Measurements from ENCODE around the gene PELI2. TPM values are rescaled to one million over a fixed set of nuclear protein-coding genes. Genes with fewer than 3 reads are reported as not detected.

PELI2 gene
- total and polyA plus RNA-seq, 2 of the 4 experiments (the other 2 are of a cell fraction) = 6.0 to 36.7 TPM

DNA sequence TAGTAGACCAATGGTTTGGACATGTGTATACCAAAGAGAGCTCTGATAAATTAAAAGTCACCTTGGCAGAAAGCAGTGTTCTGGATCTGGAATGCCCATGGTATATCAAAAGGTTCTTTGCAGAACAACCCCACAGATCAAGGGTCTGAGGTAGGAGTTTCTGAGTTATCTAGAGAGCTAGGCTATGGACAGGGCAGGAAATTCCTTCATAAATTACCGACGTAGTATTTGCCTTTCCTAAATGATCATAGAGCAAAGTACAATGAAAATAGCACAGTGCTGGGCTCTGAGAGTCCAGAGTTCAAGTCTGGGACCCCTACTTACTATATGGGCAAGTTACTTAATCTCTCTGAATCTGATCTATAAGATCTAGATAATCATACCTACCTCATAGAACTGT lies 35.3 kb upstream of the PELI2 start:
- ChIA-PET CTCF (interaction anchor here (0.6 kb wide), 1 partner anchor 16 kb away, joined by 3 read pairs; no protein-coding TSS in a partner anchor), POLR2A (ENCODE audit: unreplicated experiment) (no interaction called here)
- Histone ChIP-seq H2BK5ac (ENCODE audit: low read depth, low read length, poor library complexity, severe bottlenecking) (no peak overlapping the region), H3K27ac (ENCODE audit: insufficient read depth, low read length) (no peak overlapping the region), H3K56ac (ENCODE audit: extremely low read depth, insufficient read depth, low read length) (no peak overlapping the region), H3K18ac (ENCODE audit: low read depth, low read length) (no peak overlapping the region), H4K8ac (ENCODE audit: low read depth in 2 of 2, low read length in 2 of 2) (no peak overlapping the region), H3K9me3 (ENCODE audit: control insufficient read depth, insufficient read depth, low read length) (0 out of 2 replicates have a peak, but pooled peaks cover 1% of the 10 kb centered on the region), H3K14ac (replicated peaks; ENCODE audit: low read depth, low read length) (no peak overlapping the region), H3K27me3 (ENCODE audit: control insufficient read depth, insufficient read depth, low read length) (peaks cover 44% of the 10 kb centered on the region), H3K4me2 (ENCODE audit: low read depth, low read length) (no peak overlapping the region), H2BK20ac (ENCODE audit: low read depth, low read length) (no peak overlapping the region), H2BK120ac (ENCODE audit: low read depth, low read length) (no peak overlapping the region), H3K9me1 (ENCODE audit: insufficient read depth, low read length) (no peaks in the 10 kb centered on the region), H3K9ac (ENCODE audit: low read depth, low read length) (no peak overlapping the region), H3K23ac (ENCODE audit: low read depth, low read length) (no peak overlapping the region), H2AK5ac (ENCODE audit: low read depth, low read length) (no peak overlapping the region), H3K4me1 (ENCODE audit: control insufficient read depth, insufficient read depth, low read length) (peaks cover 3% of the 10 kb centered on the region; the same call in 1 of the 2 replicates), H3K36me3 (ENCODE audit: control insufficient read depth, insufficient read depth, low read length) (no peaks in the 10 kb centered on the region), H2AFZ (replicated peaks; ENCODE audit: low read length, poor library complexity) (no peak overlapping the region), H4K5ac (ENCODE audit: low read depth, low read length) (no peak overlapping the region), H4K91ac (ENCODE audit: insufficient read depth, low read depth, low read length) (no peak overlapping the region), H2BK15ac (ENCODE audit: low read depth, low read length) (no peak overlapping the region), H2AK9ac (replicated peaks; ENCODE audit: low read depth, low read length, poor library complexity) (no peak overlapping the region), H4K20me1 (ENCODE audit: insufficient read depth, low read length) (no peaks in the 10 kb centered on the region), H3K79me1 (ENCODE audit: low read depth in 1 of 2, low read length in 2 of 2) (no peaks in the 10 kb centered on the region), H3K4me3 (ENCODE audit: insufficient read depth, low read depth, low read length) (no peak overlapping the region), H3K4ac (ENCODE audit: low read depth, low read length) (no peak overlapping the region)
- intact Hi-C loops (cut with micrococcal nuclease) (no loop called here), in situ Hi-C loops (cut with MboI; ENCODE audit: low sequenced_read_pairs) (no loop called here), dilution Hi-C loops (cut with HindIII; ENCODE audit: low sequenced_read_pairs, unreplicated experiment) (no loop called here)
- no peak for TF ChIP-seq RAD21 (IDR thresholded peaks at IDR 0.05; ENCODE audit: low read length)
- TF ChIP-seq MAFK (IDR thresholded peaks at IDR 0.05; ENCODE audit: low read depth, low read length) = no peak
- TF ChIP-seq CEBPB (IDR thresholded peaks at IDR 0.05; ENCODE audit: low read depth, low read length) = no peak
- no peak for TF ChIP-seq NFE2L2 (IDR thresholded peaks at IDR 0.05; ENCODE audit: low read depth, low read length)
- no peak for TF ChIP-seq RCOR1 (IDR thresholded peaks at IDR 0.05; ENCODE audit: insufficient replicate concordance, low read length)
- TF ChIP-seq BHLHE40 (IDR thresholded peaks at IDR 0.05; ENCODE audit: low read depth, low read length) = no peak
- TF ChIP-seq, protein P1, sequence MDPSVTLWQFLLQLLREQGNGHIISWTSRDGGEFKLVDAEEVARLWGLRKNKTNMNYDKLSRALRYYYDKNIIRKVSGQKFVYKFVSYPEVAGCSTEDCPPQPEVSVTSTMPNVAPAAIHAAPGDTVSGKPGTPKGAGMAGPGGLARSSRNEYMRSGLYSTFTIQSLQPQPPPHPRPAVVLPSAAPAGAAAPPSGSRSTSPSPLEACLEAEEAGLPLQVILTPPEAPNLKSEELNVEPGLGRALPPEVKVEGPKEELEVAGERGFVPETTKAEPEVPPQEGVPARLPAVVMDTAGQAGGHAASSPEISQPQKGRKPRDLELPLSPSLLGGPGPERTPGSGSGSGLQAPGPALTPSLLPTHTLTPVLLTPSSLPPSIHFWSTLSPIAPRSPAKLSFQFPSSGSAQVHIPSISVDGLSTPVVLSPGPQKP (IDR thresholded peaks at IDR 0.05; ENCODE audit: borderline replicate concordance, low read depth, low read length) = no peak
- no peak for TF ChIP-seq MXI1 (IDR thresholded peaks at IDR 0.05; ENCODE audit: borderline replicate concordance, low read depth, low read length)
- TF ChIP-seq SMC3 (IDR thresholded peaks at IDR 0.05; ENCODE audit: low read depth, low read length) = no peak
- TF ChIP-seq, protein P2, sequence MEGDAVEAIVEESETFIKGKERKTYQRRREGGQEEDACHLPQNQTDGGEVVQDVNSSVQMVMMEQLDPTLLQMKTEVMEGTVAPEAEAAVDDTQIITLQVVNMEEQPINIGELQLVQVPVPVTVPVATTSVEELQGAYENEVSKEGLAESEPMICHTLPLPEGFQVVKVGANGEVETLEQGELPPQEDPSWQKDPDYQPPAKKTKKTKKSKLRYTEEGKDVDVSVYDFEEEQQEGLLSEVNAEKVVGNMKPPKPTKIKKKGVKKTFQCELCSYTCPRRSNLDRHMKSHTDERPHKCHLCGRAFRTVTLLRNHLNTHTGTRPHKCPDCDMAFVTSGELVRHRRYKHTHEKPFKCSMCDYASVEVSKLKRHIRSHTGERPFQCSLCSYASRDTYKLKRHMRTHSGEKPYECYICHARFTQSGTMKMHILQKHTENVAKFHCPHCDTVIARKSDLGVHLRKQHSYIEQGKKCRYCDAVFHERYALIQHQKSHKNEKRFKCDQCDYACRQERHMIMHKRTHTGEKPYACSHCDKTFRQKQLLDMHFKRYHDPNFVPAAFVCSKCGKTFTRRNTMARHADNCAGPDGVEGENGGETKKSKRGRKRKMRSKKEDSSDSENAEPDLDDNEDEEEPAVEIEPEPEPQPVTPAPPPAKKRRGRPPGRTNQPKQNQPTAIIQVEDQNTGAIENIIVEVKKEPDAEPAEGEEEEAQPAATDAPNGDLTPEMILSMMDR (conservative IDR thresholded peaks at IDR 0.05; ENCODE audit: low read depth, low read length) = no peak
- TF ChIP-seq, protein P3, sequence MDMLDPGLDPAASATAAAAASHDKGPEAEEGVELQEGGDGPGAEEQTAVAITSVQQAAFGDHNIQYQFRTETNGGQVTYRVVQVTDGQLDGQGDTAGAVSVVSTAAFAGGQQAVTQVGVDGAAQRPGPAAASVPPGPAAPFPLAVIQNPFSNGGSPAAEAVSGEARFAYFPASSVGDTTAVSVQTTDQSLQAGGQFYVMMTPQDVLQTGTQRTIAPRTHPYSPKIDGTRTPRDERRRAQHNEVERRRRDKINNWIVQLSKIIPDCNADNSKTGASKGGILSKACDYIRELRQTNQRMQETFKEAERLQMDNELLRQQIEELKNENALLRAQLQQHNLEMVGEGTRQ (IDR thresholded peaks at IDR 0.05; ENCODE audit: low read depth, low read length) = no peak
- TF ChIP-seq POLR2A (IDR thresholded peaks at IDR 0.05; ENCODE audit: low read depth, low read length) = no peak
- no peak for TF ChIP-seq MAZ (IDR thresholded peaks at IDR 0.05; ENCODE audit: borderline replicate concordance, low read depth, low read length)
- no peak for TF ChIP-seq CHD1 (IDR thresholded peaks at IDR 0.05; ENCODE audit: low read depth, low read length)
- no peak for TF ChIP-seq FOS (IDR thresholded peaks at IDR 0.05; ENCODE audit: low read depth, low read length)
- TF ChIP-seq RFX5 (IDR thresholded peaks at IDR 0.05; ENCODE audit: low read depth, low read length) = no peak
- DNase-seq (no peak), ATAC-seq (ENCODE audit: low read depth) (no peak)
- BruUV-seq (replicated peaks) = no TSS peak
- WGBS, 2 experiments (ENCODE audit: extremely low coverage in 2 of 2, insufficient read length in 1 of 2) = 58% methylated on average over 2 of the region's 2 CpGs; no CpG with 5 or more reads in 1 of the 2 experiments
